ENCODE data around the gene KLHL12.

KLHL12 gene

DNA sequence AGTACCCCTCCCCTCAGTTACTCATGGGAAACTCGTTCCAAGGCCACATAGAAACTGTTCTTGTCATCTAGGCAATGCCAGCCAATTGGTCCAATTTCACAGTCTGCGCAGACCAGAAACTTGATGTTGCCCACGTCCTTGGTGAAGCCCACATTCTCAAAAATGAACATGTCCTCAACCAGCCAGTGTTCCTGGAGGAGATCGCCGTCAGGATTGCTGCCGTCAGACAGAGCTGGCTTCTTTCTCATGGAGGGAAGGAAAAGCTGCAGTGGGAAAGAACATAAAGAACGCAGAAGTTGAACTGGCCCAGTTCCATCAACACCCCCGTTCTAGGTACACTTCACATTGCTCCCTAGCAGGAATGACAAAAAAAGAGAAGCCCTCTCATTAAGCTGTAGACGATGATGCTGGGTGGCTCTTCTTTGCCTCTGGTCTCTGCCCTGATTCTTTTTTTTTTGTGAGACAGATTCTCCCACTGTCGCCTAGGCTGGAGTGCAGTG, 46.0 kb downstream of the KLHL12 start:
- DNase-seq (ENCODE audit: low spot score), result no peak

- no peak for DNase-seq (ENCODE audit: low spot score)
Measured at GRCh38 chr1:202880062-202880461, 47.0 kb downstream of the KLHL12 start.

DNA sequence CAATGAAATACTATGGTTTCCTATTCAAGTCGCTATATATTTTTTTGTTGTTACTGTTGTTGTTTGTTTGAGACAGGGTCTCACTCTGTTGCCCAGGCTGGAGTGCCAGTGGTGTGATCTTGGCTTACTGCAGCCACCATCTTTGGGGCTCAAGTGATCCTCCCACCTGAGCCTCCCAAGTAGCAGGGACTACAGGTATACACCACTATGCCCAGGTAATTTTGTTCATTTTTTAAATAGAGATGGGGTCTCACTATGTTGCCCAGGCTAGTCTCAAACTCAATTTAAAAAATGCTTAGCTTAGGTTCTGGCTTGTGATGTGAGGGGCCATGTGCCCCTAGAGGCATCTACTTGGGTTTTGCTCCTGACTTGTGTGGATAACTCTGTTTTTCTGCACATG, 47.9 kb downstream of the KLHL12 start:
- no peak for DNase-seq (ENCODE audit: low spot score)

- DNase-seq (ENCODE audit: low spot score), result no peak
Measured at GRCh38 chr1:202873026-202873425, 54.0 kb downstream of the KLHL12 start.

DNA sequence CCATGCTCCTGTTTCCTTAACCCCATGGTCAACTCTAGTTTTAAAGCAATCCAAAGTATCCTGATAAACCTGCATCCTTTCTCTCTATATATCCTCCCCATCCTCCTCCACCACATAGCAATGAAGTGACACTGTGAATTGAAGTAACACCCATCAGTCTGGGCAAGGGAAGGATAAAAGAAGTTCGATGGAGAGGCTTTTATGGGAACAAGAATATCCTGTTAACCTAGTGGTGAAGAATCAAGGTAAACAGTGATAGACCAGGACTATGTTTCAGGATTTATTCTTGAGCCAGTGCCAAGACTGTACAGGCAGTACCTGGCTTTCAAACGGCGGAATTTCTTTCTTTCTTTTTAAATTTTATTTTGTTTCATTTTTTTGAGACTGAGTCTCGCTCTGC, 55.7 kb downstream of the KLHL12 start:
- DNase-seq (ENCODE audit: low spot score), result no peak

GRCh38 chr1:202862679-202863560, 64.1 kb downstream of the KLHL12 start:
- DNase-seq (ENCODE audit: low spot score), result no peak

DNA sequence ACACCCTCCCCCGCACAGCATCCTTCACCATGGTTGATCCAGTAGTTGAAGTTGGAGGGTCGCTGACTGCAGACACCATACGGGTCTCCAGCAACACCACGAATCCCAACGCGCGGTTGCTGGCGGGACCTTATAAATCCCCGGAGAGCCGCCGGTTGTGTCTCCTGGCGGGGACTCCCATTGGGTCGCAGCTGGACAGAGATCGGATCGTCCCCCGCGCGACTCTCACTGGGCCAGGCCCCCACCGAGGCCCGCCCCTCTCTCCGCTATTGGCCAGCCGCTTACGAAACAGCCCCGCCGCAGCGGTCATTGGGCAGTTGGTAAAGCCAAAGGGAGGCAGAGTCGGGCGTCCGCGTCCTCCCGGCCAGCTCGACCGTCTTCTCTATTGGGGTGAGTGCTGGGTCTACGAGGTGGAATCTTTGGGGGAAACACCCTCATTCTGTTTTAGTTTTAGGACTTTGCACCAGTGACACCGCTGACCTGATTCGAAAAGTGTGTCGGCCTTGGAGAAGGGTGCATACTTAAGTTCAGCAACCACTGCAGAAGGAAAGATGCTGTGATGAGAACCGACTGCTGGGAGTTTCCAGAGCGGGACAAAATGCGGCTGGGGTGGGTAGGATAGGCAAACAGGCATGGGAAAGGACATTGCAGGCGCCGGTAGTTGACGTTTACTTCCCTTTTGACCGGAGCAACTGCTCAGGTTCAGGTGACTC, 65.5 kb downstream of the KLHL12 start:
- DNase-seq (ENCODE audit: low spot score), result peak; percentile 97

GRCh38 chr1:202860744-202861419, 66.2 kb downstream of the KLHL12 start:
- peak; percentile 59 for DNase-seq (ENCODE audit: low spot score)

DNA sequence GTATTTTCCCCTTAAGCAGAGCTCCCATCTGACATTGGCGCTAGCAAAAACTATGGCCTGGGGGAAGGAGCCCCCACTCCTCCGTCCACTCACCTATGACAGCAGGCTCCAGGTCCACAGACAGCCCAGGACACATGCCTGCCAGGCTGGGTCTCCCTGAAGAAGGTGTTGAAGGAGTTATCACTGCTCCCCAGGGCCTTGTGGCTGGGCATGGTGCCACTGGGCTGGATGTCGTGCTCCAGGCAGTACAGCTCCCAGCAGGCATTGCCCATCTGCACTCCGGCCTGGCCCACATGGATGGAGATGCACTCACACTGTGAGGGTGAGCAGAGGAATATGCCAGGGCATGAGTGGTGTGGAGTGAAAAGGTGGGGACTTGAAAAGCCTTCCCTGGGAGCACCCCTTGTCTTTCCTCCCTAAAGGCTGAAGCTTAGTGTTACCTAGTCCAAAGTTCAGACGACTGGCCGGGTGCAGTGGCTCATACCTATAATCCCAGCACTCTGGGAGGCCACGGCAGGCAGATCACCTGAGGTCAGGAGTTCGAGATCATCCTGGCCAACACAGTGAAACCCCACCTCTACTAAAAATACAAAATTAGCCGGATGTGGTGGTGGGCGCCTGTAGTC, 68.1 kb downstream of the KLHL12 start:
- DNase-seq (ENCODE audit: low spot score), result no peak

DNA sequence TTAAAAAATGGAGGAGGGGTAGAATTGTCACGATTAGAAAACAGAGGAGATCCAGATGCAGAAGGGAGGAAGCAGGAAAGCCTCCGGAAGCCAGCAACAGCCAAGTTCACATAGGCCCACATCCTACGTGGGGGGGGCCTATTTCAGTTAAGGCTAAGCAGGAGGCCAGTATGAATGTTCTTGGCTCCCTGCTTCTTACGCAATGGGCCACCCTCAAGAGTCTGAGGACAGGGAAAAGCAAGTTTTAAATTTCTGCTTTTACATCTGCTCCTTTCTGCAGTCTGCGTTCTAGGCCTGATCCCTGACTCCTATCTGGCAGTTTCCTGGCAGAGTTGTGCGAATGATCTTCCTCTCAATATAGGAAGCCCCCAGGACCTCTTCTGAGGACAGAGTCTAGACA, 68.7 kb downstream of the KLHL12 start:
- peak; percentile 71 for DNase-seq (ENCODE audit: low spot score)

DNA sequence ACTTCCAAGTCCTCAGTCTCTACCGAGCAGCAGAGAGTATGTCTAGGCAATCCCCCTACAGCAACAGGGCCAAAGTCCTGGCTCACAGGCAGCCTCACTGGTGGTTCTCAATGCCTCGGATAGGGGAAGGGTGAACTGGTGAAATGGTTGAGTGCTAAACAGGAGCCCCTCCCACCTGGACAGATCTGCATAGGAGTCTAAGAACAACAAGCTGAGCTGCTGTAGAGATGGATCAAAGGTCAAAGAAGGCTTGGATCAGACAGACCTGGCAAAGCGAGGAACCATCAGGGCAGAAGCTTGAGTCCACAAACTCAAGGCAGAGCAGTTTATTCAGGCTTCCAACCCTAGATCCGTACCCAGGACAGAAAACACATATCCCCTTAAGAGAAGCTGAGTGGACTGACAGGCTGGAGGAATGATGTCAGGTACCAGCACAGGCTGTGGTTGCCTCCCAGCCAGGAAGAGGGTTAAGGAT, 69.9 kb downstream of the KLHL12 start:
- DNase-seq (ENCODE audit: low spot score), result no peak

- DNase-seq (ENCODE audit: low spot score), result no peak
Measured at GRCh38 chr1:202856014-202856413, 71.0 kb downstream of the KLHL12 start.

- no peak for DNase-seq (ENCODE audit: low spot score)
Measured at GRCh38 chr1:202854787-202855186, 72.2 kb downstream of the KLHL12 start.

- DNase-seq (ENCODE audit: low spot score), result peak; percentile 50
Measured at GRCh38 chr1:202852163-202852904, 74.7 kb downstream of the KLHL12 start.

DNA sequence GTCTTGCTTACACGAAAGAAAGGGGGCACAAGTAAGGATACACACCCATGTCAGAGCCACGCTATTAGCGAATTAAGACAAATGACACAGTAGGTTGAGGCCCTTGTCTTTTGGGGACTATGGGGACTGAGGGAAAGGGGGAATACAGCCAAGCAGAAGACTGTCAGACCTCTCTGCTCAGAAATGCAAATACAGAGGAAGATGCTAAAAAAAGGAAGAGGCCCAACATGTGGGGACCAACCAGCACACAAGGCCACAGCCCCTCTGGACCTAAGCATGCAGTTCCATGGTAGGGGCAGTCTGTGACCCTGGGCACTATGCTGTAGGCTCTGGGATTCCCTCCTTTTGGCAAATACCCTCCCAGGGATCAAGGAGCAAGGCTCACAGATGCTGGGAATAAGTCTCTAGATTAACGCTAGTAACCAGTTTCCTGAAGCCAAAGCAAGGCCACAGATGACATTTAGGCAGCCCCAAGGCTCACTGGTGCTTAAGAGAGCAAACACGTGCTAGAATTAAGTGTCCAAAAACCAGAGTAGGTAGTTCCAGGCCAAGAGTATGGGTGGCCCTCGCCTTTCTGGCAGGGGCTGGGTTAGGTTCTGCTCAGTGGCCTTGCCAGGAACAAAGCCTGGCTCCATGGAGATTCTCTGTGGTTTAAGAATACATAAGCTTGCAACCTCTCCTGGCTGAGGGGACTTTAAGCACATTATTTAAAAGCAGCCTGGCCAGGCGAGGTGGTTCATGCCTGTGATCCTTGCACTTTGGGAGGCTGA, 76.3 kb downstream of the KLHL12 start:
- no peak for DNase-seq (ENCODE audit: low spot score)

GRCh38 chr1:202848191-202848542, 78.9 kb downstream of the KLHL12 start:
- DNase-seq (ENCODE audit: low spot score), result no peak

- DNase-seq (ENCODE audit: low spot score), result peak; percentile 37
Measured at GRCh38 chr1:202844935-202845334, 82.1 kb downstream of the KLHL12 start.

DNA sequence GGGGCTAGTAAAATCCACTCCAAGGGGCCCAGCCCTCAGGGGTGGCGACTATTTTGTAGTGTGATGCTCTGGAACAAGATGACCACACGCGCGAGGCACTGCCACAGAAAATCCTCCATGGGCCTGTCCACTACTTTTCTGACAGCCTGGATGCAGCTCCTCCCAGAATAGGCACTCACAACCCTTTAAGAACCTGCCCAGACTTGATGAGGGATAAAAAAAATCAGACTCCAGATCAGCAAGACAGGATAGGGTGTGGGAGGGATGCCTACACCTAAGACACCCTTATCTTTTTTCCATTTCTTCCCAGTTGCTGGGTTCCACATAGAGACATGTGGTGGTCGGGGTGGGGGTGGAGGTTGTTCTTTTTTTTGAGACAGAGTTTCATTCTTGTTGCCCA, 82.8 kb downstream of the KLHL12 start:
- no peak for DNase-seq (ENCODE audit: low spot score)

GRCh38 chr1:202843081-202843480, 84.0 kb downstream of the KLHL12 start:
- DNase-seq (ENCODE audit: low spot score), result no peak

All from AG20443 (cell line).